ENCODE results near the gene OTULIN. TPM values are rescaled to one million over a fixed set of nuclear protein-coding genes. Genes with fewer than 3 reads are reported as not detected.

Gene OTULIN
- total and polyA plus RNA-seq, 2 of the 8 experiments (the other 6 are each of a cell fraction or from before 2014, with no cell fraction given), result 5.2 to 34.8 TPM

DNA sequence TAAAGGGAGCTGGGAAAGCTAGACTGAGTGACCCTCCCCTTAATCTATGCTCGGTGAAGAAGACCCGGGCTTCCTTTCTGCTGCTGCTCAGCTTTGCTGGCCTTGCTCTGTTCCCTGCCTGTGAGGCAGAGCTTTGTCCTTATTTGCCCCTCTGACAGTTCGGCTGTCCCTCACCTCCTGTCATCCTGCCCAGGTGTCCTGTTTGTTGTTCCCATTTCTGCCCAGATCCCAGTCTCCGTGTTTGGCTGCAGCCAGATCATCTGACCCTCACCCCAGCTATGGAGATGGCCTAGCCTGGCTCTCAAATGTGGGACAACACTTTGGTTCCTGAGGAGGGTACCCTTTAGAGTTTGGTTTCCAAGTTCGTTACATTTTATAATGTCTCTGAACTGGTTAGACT lies 20.2 kb downstream of the OTULIN start:
- 88% methylated on average over 5 of the region's 5 CpGs; no CpG with 5 or more reads in 1 of the 2 experiments for WGBS, 2 experiments (ENCODE audit: extremely low coverage in 1 of 2, insufficient coverage in 1 of 2, insufficient read length in 1 of 2, insufficient replicate concordance in 2 of 2, low coverage in 1 of 2, low lambda C conversion rate in 2 of 2, missing lambda C conversion rate in 1 of 2)
- H3K4ac ChIP-seq (replicated peaks; ENCODE audit: insufficient read length, low read depth, low read length), result no peak overlapping the region
- H3K9ac ChIP-seq (replicated peaks in 1 of 4; ENCODE audit: extremely low read depth in 1 of 4, low read depth in 3 of 4, low read length in 3 of 4), result no peak overlapping the region
- TF ChIP-seq RNF2 (IDR thresholded peaks at IDR 0.05; ENCODE audit: borderline replicate concordance, low read depth, low read length, missing control alignments, poor library complexity, severe bottlenecking) (no peak), RXRA (IDR thresholded peaks at IDR 0.05; ENCODE audit: insufficient read depth, low read depth, low read length) (no peak), SRF (IDR thresholded peaks at IDR 0.05; ENCODE audit: low read depth, low read length) (no peak), SP1 (IDR thresholded peaks at IDR 0.05; ENCODE audit: low read depth, low read length) (no peak), RAD21 (IDR thresholded peaks at IDR 0.05 in 1 of 2, conservative IDR thresholded peaks at IDR 0.05 in 1 of 2; ENCODE audit: low read depth in 2 of 2, low read length in 2 of 2) (no peak), CEBPB (IDR thresholded peaks at IDR 0.05; ENCODE audit: low read depth, low read length) (no peak), TCF12 (IDR thresholded peaks at IDR 0.05; ENCODE audit: low read depth, low read length) (no peak), POLR2AphosphoS5 (IDR thresholded peaks at IDR 0.05; ENCODE audit: low read depth, low read length) (no peak), ZNF274 (IDR thresholded peaks at IDR 0.05; ENCODE audit: borderline replicate concordance, extremely low read depth, low read length) (no peak), EGR1 (IDR thresholded peaks at IDR 0.05; ENCODE audit: borderline replicate concordance, low read depth, low read length) (no peak), YY1 (IDR thresholded peaks at IDR 0.05; ENCODE audit: low read depth, low read length) (no peak), CTBP2 (IDR thresholded peaks at IDR 0.05; ENCODE audit: borderline replicate concordance, insufficient read depth, insufficient read length, low read length) (no peak), KDM1A (IDR thresholded peaks at IDR 0.05; ENCODE audit: borderline replicate concordance, low read length) (no peak)

More for the DNA sequence above, 20.2 kb downstream of the OTULIN start:
- no peak overlapping the region for H3K23ac ChIP-seq (ENCODE audit: insufficient read length)
- H3K27ac ChIP-seq (ENCODE audit: low read depth, low read length), result no peak overlapping the region
- H2BK12ac ChIP-seq (ENCODE audit: low read depth, low read length), result no peak overlapping the region
- no peaks in the 10 kb centered on the region for H3K4me1 ChIP-seq (replicated peaks in 1 of 4; ENCODE audit: control insufficient read depth in 3 of 4, insufficient read depth in 4 of 4, low read length in 3 of 4)
- POLR2A ChIA-PET (ENCODE audit: partially characterized antibody), result interaction anchor here (1.1 to 1.3 kb wide), 2 partner anchors 11 to 22 kb away, joined by 3 read pairs; no protein-coding TSS in a partner anchor
- no peak overlapping the region for H4K91ac ChIP-seq (replicated peaks; ENCODE audit: insufficient read length, low read length)
- peaks cover 2 to 4% of the 10 kb centered on the region in 2 experiments for H4K20me1 ChIP-seq (replicated peaks in 1 of 2; ENCODE audit: control insufficient read depth in 1 of 2, insufficient read depth in 2 of 2, low read length in 2 of 2)
- H3K36me3 ChIP-seq (ENCODE audit: control insufficient read depth in 2 of 4, insufficient read depth in 4 of 4, low read length in 3 of 4), result peaks cover 2 to 33% (median 12%) of the 10 kb centered on the region in 4 experiments; a peak in 6 of 8 replicates
- FAIRE-seq, result no peak
- no peaks in the 10 kb centered on the region for H3K79me2 ChIP-seq (ENCODE audit: control insufficient read depth in 1 of 2, insufficient read depth in 2 of 2, low read length in 2 of 2)
- H3K4me2 ChIP-seq (ENCODE audit: insufficient read depth in 1 of 2, low read depth in 2 of 2, low read length in 2 of 2), result no peak overlapping the region
- no peak for DNase-seq (ENCODE audit: low read depth in 1 of 2, low spot score in 2 of 2)
- H2AFZ ChIP-seq (ENCODE audit: low read length), result no peak overlapping the region
- no peak overlapping the region for H2BK5ac ChIP-seq (ENCODE audit: low read depth, low read length)
- H3K4me3 ChIP-seq (ENCODE audit: extremely low read depth in 1 of 4, insufficient read depth in 2 of 4, low read depth in 3 of 4, low read length in 4 of 4), result no peak overlapping the region
- H2BK15ac ChIP-seq (ENCODE audit: low read length), result no peak overlapping the region
- H2BK20ac ChIP-seq (ENCODE audit: low read length), result no peak overlapping the region
- H2BK120ac ChIP-seq (replicated peaks; ENCODE audit: low read depth, low read length), result no peak overlapping the region
- H3K14ac ChIP-seq (ENCODE audit: insufficient read length), result no peak overlapping the region
- H3K27me3 ChIP-seq (replicated peaks in 1 of 4; ENCODE audit: control insufficient read depth in 3 of 4, extremely low read depth in 1 of 4, insufficient read depth in 3 of 4, low read length in 3 of 4), result no peaks in the 10 kb centered on the region
- no peak overlapping the region for H2AK5ac ChIP-seq (ENCODE audit: low read depth, low read length)
- no peak overlapping the region for H4K5ac ChIP-seq (ENCODE audit: insufficient read length, low read depth, low read length)
- no peak overlapping the region for H3K56ac ChIP-seq (replicated peaks; ENCODE audit: insufficient read length, low read depth, low read length)
- peak overlapping the region; percentile 60; the same call in 1 of the 2 replicates for H4K8ac ChIP-seq (ENCODE audit: extremely low read depth, insufficient read depth, low read length)
- H3K79me1 ChIP-seq (ENCODE audit: low read depth, low read length), result no peaks in the 10 kb centered on the region
- CTCF ChIA-PET (ENCODE audit: partially characterized antibody), result interaction anchor here (0.6 to 4.2 kb wide), 25 partner anchors 9 to 358 kb away, joined by 3 to 54 read pairs (median 4); no protein-coding TSS in a partner anchor
- H3K9me3 ChIP-seq (ENCODE audit: insufficient read depth in 2 of 2, low read depth in 1 of 2, low read length in 1 of 2), result no peaks in the 10 kb centered on the region
- H3K23me2 ChIP-seq (ENCODE audit: low read depth, low read length), result no peaks in the 10 kb centered on the region
- no peak overlapping the region for H3K18ac ChIP-seq (ENCODE audit: extremely low read depth, low read length)
